ENCODE data around the gene LRRC8D. TPM values are rescaled to one million over a fixed set of nuclear protein-coding genes. Genes with fewer than 3 reads are reported as not detected.

Gene LRRC8D
- total RNA-seq, 1 experiment from 2014 or later, result 15.0 TPM

GRCh38 chr1:89896105-89896942 lies 75.5 kb downstream of the LRRC8D start:
- no peak overlapping the region for H3K27ac ChIP-seq (ENCODE audit: low read depth, low read length)
- H3K4me3 ChIP-seq (replicated peaks in 1 of 2; ENCODE audit: low read depth in 1 of 2, low read length in 2 of 2), result no peak overlapping the region
- H3K4me2 ChIP-seq (ENCODE audit: low read length), result no peak overlapping the region
- H3K9me2 ChIP-seq (ENCODE audit: insufficient read depth), result no peaks in the 10 kb centered on the region
- H3K27me3 ChIP-seq (ENCODE audit: insufficient read depth, low read length), result no peaks in the 10 kb centered on the region
- POLR2A ChIA-PET, result no interaction called here
- RAD21 ChIA-PET (ENCODE audit: low non-redundant PET in 1 of 2, low total read pairs in 2 of 2, uncharacterized antibody in 2 of 2, unreplicated experiment in 2 of 2), result no interaction called here
- no TSS peak for BruUV-seq (replicated peaks)
- ATAC-seq, result no peak
- DNase-seq (ENCODE audit: low read depth, low spot score), result no peak
- H3K36me3 ChIP-seq (ENCODE audit: control insufficient read depth in 1 of 2, insufficient read depth in 2 of 2, low read length in 2 of 2), result no peaks in the 10 kb centered on the region
- H4K20me1 ChIP-seq (ENCODE audit: insufficient read depth), result no peaks in the 10 kb centered on the region
- no peaks in the 10 kb centered on the region for H3K79me2 ChIP-seq (ENCODE audit: insufficient read depth, low read length)
- no peaks in the 10 kb centered on the region for H3K4me1 ChIP-seq (ENCODE audit: control insufficient read depth in 1 of 2, insufficient read depth in 2 of 2, low read length in 2 of 2)
- H2AFZ ChIP-seq (ENCODE audit: low read depth, low read length, poor library complexity, severe bottlenecking), result no peak overlapping the region
- intact Hi-C loops (cut with micrococcal nuclease), result no loop called here
- CTCF ChIA-PET, result no interaction called here
- no peak overlapping the region for H3K9ac ChIP-seq (ENCODE audit: low read length)
- no peaks in the 10 kb centered on the region for H3K9me3 ChIP-seq (ENCODE audit: control insufficient read depth in 1 of 2, insufficient read depth in 1 of 2, low read depth in 1 of 2, low read length in 2 of 2)
- no peak for TF ChIP-seq EGR1 (IDR thresholded peaks at IDR 0.05; ENCODE audit: low read depth)
- TF ChIP-seq SIN3A (IDR thresholded peaks at IDR 0.05; ENCODE audit: low read depth), result no peak
- no peak for TF ChIP-seq YY1 (IDR thresholded peaks at IDR 0.05; ENCODE audit: extremely low read depth, insufficient replicate concordance, low read depth, low read length)
- no peak for TF ChIP-seq ZFX (IDR thresholded peaks at IDR 0.05)
- TF ChIP-seq TCF7L2 (IDR thresholded peaks at IDR 0.05; ENCODE audit: borderline replicate concordance, extremely low read depth, insufficient read depth, insufficient read length), result no peak
- no peak for TF ChIP-seq POLR2AphosphoS5 (IDR thresholded peaks at IDR 0.05; ENCODE audit: low read depth, low read length)
- no peak for TF ChIP-seq SP1 (IDR thresholded peaks at IDR 0.05; ENCODE audit: low read depth)
- no peak for TF ChIP-seq RAD21 (IDR thresholded peaks at IDR 0.05; ENCODE audit: low read depth)
- no peak for TF ChIP-seq ZNF274 (IDR thresholded peaks at IDR 0.05; ENCODE audit: low read depth, low read length)
- TF ChIP-seq ZBTB33 (IDR thresholded peaks at IDR 0.05; ENCODE audit: extremely low read depth, insufficient replicate concordance, low read length), result no peak
- TF ChIP-seq CEBPB (IDR thresholded peaks at IDR 0.05; ENCODE audit: low read depth), result no peak
- no peak for TF ChIP-seq REST (IDR thresholded peaks at IDR 0.05; ENCODE audit: low read depth)
- no peak for TF ChIP-seq EZH2phosphoT487 (IDR thresholded peaks at IDR 0.05; ENCODE audit: borderline replicate concordance)
- no peak for TF ChIP-seq MAX (IDR thresholded peaks at IDR 0.05)
- no peak for TF ChIP-seq JUND (IDR thresholded peaks at IDR 0.05)
- TF ChIP-seq CBX3 (IDR thresholded peaks at IDR 0.05; ENCODE audit: low read depth), result no peak
- TF ChIP-seq CTCF (IDR thresholded peaks at IDR 0.05 in 2 of 3, conservative IDR thresholded peaks at IDR 0.05 in 1 of 3; ENCODE audit: borderline replicate concordance in 1 of 3, insufficient read depth in 1 of 3, low read depth in 2 of 3, low read length in 2 of 3), result no peak

Measured in HCT116 (cell line).